ENCODE results near the gene IFIT2. TPM values are rescaled to one million over a fixed set of nuclear protein-coding genes. Genes with fewer than 3 reads are reported as not detected.

The IFIT2 gene
- total RNA-seq, 1 experiment from 2014 or later: 1.0 TPM

DNA sequence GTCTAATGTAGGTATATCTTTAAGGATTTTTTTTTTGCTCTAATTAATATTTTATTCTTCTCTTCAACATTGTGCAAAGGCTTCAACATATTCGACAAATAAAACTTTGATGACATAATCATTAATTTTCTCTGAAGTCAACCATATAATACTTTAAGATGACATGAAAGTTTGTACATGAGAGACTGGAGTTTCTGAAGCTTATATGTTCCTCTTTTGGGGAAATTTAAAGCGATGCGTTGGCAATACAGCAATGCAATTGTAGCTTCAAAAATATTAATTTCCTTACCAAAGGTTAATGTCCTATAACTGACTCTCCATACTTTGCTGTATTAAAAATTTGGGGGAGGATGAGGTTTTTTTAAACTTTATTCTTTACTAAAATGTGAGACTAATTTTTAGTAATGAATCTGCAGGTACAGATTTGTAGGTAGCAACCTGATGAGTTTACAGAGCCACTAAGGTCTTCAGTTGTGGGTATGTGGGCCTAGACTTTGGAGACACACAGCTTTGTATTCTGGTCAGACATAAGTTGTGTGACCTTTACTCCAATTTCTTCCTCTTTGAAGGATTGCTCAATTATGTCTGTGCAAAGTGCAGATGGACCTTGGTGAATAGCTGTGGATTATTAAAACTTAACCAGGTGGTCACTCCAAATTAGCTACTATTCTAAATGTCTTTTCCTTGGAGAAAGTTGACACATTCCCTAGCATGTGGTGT, 32.3 kb upstream of the IFIT2 start:
- no peak overlapping the region for H2AFZ ChIP-seq (ENCODE audit: low read depth, low read length, poor library complexity, severe bottlenecking)
- DNase-seq (ENCODE audit: low read depth, low spot score): no peak
- no peak overlapping the region for H3K9ac ChIP-seq (ENCODE audit: low read length)
- H3K9me2 ChIP-seq (ENCODE audit: insufficient read depth): no peaks in the 10 kb centered on the region
- intact Hi-C loops (cut with micrococcal nuclease): no loop called here
- H3K79me2 ChIP-seq (ENCODE audit: insufficient read depth, low read length): no peaks in the 10 kb centered on the region
- H3K9me3 ChIP-seq (ENCODE audit: control insufficient read depth in 1 of 2, insufficient read depth in 1 of 2, low read depth in 1 of 2, low read length in 2 of 2): no peaks in the 10 kb centered on the region
- CTCF ChIA-PET: no interaction called here
- no peak overlapping the region for H3K4me3 ChIP-seq (replicated peaks in 1 of 2; ENCODE audit: low read depth in 1 of 2, low read length in 2 of 2)
- no peaks in the 10 kb centered on the region for H4K20me1 ChIP-seq (ENCODE audit: insufficient read depth)
- POLR2A ChIA-PET: no interaction called here
- no peak overlapping the region for H3K4me2 ChIP-seq (ENCODE audit: low read length)
- H3K27me3 ChIP-seq (ENCODE audit: insufficient read depth, low read length): no peaks in the 10 kb centered on the region
- no peak for TF ChIP-seq FOSL1 (IDR thresholded peaks at IDR 0.05; ENCODE audit: low read depth)
- no peak for TF ChIP-seq ZNF274 (IDR thresholded peaks at IDR 0.05; ENCODE audit: low read depth, low read length)
- TF ChIP-seq, protein P1, sequence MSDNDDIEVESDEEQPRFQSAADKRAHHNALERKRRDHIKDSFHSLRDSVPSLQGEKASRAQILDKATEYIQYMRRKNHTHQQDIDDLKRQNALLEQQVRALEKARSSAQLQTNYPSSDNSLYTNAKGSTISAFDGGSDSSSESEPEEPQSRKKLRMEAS (IDR thresholded peaks at IDR 0.05): no peak
- TF ChIP-seq, protein P2, sequence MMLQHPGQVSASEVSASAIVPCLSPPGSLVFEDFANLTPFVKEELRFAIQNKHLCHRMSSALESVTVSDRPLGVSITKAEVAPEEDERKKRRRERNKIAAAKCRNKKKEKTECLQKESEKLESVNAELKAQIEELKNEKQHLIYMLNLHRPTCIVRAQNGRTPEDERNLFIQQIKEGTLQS (IDR thresholded peaks at IDR 0.05): no peak
- no peak for TF ChIP-seq RAD21 (IDR thresholded peaks at IDR 0.05; ENCODE audit: low read depth)
- TF ChIP-seq CBX3 (IDR thresholded peaks at IDR 0.05; ENCODE audit: low read depth): no peak
- no peak for TF ChIP-seq POLR2A (IDR thresholded peaks at IDR 0.05; ENCODE audit: borderline replicate concordance, extremely low read depth, insufficient read depth, insufficient read length)
- H3K36me3 ChIP-seq (ENCODE audit: control insufficient read depth in 1 of 2, insufficient read depth in 2 of 2, low read length in 2 of 2): no peaks in the 10 kb centered on the region
- ATAC-seq: no peak
- H3K27ac ChIP-seq (ENCODE audit: low read depth, low read length): no peak overlapping the region
- RAD21 ChIA-PET (ENCODE audit: low non-redundant PET in 1 of 2, low total read pairs in 2 of 2, uncharacterized antibody in 2 of 2, unreplicated experiment in 2 of 2): no interaction called here
- no peaks in the 10 kb centered on the region for H3K4me1 ChIP-seq (ENCODE audit: control insufficient read depth in 1 of 2, insufficient read depth in 2 of 2, low read length in 2 of 2)
- BruUV-seq (replicated peaks): no TSS peak

DNA sequence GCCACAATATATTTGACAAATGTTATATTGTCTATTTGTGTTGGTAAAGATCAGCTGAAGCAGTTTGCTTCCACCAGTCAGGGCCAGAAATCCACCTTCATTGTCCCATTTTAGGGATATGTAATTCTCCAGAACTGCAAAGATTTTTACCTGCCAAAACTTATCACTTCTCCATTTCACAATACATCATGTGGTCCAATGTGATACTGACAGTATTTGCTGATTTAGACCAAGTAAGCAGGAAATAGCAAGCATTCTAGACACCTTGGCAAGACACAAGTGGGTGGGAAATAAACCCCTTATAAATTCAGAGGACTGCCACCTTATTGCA, 31.7 kb upstream of the IFIT2 start:
- intact Hi-C loops (cut with micrococcal nuclease): no loop called here
- ChIA-PET POLR2A (no interaction called here), RAD21 (ENCODE audit: low non-redundant PET in 1 of 2, low total read pairs in 2 of 2, uncharacterized antibody in 2 of 2, unreplicated experiment in 2 of 2) (no interaction called here), CTCF (no interaction called here)
- H3K36me3 ChIP-seq (ENCODE audit: control insufficient read depth in 1 of 2, insufficient read depth in 2 of 2, low read length in 2 of 2): no peaks in the 10 kb centered on the region
- H3K4me3 ChIP-seq (replicated peaks in 1 of 2; ENCODE audit: low read depth in 1 of 2, low read length in 2 of 2): no peak overlapping the region
- H3K9me3 ChIP-seq (ENCODE audit: control insufficient read depth in 1 of 2, insufficient read depth in 1 of 2, low read depth in 1 of 2, low read length in 2 of 2): no peaks in the 10 kb centered on the region
- no peak for DNase-seq (ENCODE audit: low read depth, low spot score)
- H3K27me3 ChIP-seq (ENCODE audit: insufficient read depth, low read length): no peaks in the 10 kb centered on the region
- H2AFZ ChIP-seq (ENCODE audit: low read depth, low read length, poor library complexity, severe bottlenecking): no peak overlapping the region
- H4K20me1 ChIP-seq (ENCODE audit: insufficient read depth): no peaks in the 10 kb centered on the region
- no peak for ATAC-seq
- BruUV-seq (replicated peaks): no TSS peak
- no peaks in the 10 kb centered on the region for H3K9me2 ChIP-seq (ENCODE audit: insufficient read depth)
- no peaks in the 10 kb centered on the region for H3K79me2 ChIP-seq (ENCODE audit: insufficient read depth, low read length)
- H3K4me2 ChIP-seq (ENCODE audit: low read length): no peak overlapping the region
- no peaks in the 10 kb centered on the region; a peak in 1 of 4 replicates for H3K4me1 ChIP-seq (ENCODE audit: control insufficient read depth in 1 of 2, insufficient read depth in 2 of 2, low read length in 2 of 2)
- no peak overlapping the region for H3K9ac ChIP-seq (ENCODE audit: low read length)
- no peak overlapping the region for H3K27ac ChIP-seq (ENCODE audit: low read depth, low read length)
- TF ChIP-seq, protein P2 (IDR thresholded peaks at IDR 0.05): no peak
- no peak for TF ChIP-seq TCF7L2 (IDR thresholded peaks at IDR 0.05; ENCODE audit: borderline replicate concordance, extremely low read depth, insufficient read depth, insufficient read length)
- no peak for TF ChIP-seq RAD21 (IDR thresholded peaks at IDR 0.05; ENCODE audit: low read depth)
- TF ChIP-seq, protein P3, sequence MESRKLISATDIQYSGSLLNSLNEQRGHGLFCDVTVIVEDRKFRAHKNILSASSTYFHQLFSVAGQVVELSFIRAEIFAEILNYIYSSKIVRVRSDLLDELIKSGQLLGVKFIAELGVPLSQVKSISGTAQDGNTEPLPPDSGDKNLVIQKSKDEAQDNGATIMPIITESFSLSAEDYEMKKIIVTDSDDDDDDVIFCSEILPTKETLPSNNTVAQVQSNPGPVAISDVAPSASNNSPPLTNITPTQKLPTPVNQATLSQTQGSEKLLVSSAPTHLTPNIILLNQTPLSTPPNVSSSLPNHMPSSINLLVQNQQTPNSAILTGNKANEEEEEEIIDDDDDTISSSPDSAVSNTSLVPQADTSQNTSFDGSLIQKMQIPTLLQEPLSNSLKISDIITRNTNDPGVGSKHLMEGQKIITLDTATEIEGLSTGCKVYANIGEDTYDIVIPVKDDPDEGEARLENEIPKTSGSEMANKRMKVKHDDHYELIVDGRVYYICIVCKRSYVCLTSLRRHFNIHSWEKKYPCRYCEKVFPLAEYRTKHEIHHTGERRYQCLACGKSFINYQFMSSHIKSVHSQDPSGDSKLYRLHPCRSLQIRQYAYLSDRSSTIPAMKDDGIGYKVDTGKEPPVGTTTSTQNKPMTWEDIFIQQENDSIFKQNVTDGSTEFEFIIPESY (IDR thresholded peaks at IDR 0.05; ENCODE audit: extremely low read depth, insufficient replicate concordance, low read length): no peak
- TF ChIP-seq, protein P1 (IDR thresholded peaks at IDR 0.05): no peak
- TF ChIP-seq, protein P4, sequence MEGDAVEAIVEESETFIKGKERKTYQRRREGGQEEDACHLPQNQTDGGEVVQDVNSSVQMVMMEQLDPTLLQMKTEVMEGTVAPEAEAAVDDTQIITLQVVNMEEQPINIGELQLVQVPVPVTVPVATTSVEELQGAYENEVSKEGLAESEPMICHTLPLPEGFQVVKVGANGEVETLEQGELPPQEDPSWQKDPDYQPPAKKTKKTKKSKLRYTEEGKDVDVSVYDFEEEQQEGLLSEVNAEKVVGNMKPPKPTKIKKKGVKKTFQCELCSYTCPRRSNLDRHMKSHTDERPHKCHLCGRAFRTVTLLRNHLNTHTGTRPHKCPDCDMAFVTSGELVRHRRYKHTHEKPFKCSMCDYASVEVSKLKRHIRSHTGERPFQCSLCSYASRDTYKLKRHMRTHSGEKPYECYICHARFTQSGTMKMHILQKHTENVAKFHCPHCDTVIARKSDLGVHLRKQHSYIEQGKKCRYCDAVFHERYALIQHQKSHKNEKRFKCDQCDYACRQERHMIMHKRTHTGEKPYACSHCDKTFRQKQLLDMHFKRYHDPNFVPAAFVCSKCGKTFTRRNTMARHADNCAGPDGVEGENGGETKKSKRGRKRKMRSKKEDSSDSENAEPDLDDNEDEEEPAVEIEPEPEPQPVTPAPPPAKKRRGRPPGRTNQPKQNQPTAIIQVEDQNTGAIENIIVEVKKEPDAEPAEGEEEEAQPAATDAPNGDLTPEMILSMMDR (IDR thresholded peaks at IDR 0.05 in 2 of 3, conservative IDR thresholded peaks at IDR 0.05 in 1 of 3; ENCODE audit: borderline replicate concordance in 1 of 3, insufficient read depth in 1 of 3, low read depth in 2 of 3, low read length in 2 of 3): no peak
- no peak for TF ChIP-seq EGR1 (IDR thresholded peaks at IDR 0.05; ENCODE audit: low read depth)
- TF ChIP-seq FOSL1 (IDR thresholded peaks at IDR 0.05; ENCODE audit: low read depth): no peak
- no peak for TF ChIP-seq SP1 (IDR thresholded peaks at IDR 0.05; ENCODE audit: low read depth)

Data from HCT116 (cell line).